Epithelial cell of proximal tubule (primary cell): ENCODE data around the gene RPL32. TPM values are rescaled to one million over a fixed set of nuclear protein-coding genes. Genes with fewer than 3 reads are reported as not detected.

Experiments
- DNase-seq: peaks from one replicate; pipeline ENCODE4 v3.0.0-alpha.2; 2011; ENCODE audit warnings: low read depth
- H3K4me3 ChIP-seq: 2 replicates; pipeline ENCODE4 v1.5.1; 2011; ENCODE audit warnings: low read depth, mild to moderate bottlenecking, low read length
- total RNA-seq: library from RNA; depleted of rRNA; stranded (reverse); fragments of >200 nt; gene quantifications from 2 replicates; pipeline ENCODE4 v1.2.3, GENCODE V29; 2015
- TF ChIP-seq, protein P1 (sequence below): conservative IDR thresholded peaks from 2 replicates; pipeline ENCODE4 v1.5.1; 2012; ENCODE audit warnings: low read depth, mild to moderate bottlenecking, low read length

RPL32 gene
- total RNA-seq, 1 donor from 2014 or later = 1,030 TPM

- no peak for DNase-seq
- TF ChIP-seq, protein P1, sequence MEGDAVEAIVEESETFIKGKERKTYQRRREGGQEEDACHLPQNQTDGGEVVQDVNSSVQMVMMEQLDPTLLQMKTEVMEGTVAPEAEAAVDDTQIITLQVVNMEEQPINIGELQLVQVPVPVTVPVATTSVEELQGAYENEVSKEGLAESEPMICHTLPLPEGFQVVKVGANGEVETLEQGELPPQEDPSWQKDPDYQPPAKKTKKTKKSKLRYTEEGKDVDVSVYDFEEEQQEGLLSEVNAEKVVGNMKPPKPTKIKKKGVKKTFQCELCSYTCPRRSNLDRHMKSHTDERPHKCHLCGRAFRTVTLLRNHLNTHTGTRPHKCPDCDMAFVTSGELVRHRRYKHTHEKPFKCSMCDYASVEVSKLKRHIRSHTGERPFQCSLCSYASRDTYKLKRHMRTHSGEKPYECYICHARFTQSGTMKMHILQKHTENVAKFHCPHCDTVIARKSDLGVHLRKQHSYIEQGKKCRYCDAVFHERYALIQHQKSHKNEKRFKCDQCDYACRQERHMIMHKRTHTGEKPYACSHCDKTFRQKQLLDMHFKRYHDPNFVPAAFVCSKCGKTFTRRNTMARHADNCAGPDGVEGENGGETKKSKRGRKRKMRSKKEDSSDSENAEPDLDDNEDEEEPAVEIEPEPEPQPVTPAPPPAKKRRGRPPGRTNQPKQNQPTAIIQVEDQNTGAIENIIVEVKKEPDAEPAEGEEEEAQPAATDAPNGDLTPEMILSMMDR = no peak
- H3K4me3 ChIP-seq = no peak overlapping the region
Observed at GRCh38 chr3:12812812-12813211, 28.6 kb downstream of the RPL32 start.

DNA sequence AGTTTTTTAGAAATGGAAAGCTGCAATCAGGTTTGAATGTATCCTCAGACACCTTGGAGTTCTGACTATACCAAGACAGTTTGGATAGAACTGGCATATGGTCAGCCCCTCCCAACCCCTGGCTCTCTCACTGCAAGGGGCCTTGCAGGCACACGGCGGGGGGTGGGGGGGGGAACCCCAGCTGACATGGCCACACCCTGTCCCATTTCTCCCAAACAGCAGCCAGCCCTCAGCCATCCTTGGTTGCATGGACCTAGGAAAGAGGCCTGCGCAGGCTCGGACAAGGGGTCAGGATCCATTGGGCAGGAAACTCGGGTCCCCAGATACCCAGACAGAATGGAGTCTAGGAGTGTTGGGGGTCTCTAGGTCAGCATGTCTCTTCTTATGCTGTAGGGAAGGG is 30.4 kb downstream of the RPL32 start:
- no peak overlapping the region for H3K4me3 ChIP-seq
- TF ChIP-seq, protein P1 = no peak
- DNase-seq = no peak

- peak overlapping the region; percentile 59 for H3K4me3 ChIP-seq
- TF ChIP-seq, protein P1 = peak; percentile 74
- peak; percentile 19 for DNase-seq
Observed at GRCh38 chr3:12810013-12810780, 31.2 kb downstream of the RPL32 start.

DNA sequence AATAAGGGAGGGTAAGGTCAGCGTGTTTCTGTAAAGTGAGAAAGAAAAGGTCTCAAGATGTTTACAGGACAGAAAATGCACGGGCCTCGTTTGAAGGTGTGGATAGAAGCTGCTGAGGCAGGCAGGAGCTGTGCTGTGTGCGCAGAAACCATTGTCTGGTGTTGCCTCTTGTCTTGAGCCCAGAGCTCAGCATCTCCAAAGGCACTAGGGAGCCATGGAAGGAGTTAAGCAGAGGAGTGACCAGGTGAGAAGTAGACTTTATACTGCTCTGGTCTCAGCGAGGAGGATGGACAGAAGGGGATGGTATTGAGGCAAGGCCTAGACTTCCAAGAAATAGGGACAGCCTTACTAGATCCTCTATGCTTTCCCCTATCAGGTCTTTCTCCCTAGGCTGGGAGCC is 31.9 kb downstream of the RPL32 start:
- TF ChIP-seq, protein P1 = no peak
- peak overlapping the region; percentile 59 for H3K4me3 ChIP-seq
- no peak for DNase-seq

DNA sequence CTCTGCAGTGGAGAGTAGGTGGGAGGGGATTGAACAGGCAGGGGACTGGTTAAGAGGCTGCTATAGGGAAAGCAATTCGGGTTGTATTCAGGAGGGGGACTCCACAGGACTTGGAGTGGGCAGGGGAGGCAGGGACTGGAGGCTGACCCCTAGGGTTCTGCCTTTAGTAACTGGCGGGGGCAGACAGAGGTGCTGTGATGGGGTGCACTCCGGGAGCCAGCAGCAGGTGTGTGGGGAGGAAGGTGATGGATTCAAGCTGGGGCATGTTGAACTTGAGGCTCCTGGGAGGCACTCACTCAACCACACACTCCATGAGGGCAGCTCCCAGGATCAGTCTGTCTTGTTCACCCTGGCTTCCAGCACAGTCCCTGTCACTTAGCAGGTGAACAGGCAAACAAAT is 32.4 kb downstream of the RPL32 start:
- no peak for DNase-seq
- TF ChIP-seq, protein P1 = no peak
- no peak overlapping the region for H3K4me3 ChIP-seq

DNA sequence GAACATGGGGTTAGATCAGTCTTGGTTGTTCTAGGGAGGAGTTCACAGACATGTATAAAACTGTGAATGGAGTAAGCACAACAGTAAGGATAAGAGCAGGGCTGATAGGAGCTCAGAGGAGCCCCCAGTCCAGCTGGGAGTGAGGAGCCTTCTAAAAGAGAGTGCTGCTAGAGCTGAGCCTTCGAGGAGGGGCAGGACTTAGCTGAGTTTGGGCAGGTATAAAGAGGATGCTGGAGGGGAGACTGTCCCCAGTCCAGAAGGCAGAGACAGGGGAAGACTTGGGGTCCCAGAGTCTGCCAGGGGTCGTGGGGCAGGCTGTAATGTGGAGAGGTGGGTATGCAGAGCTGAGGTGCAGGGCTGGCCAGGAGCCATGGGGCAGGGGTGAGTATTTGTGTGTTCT is 32.8 kb downstream of the RPL32 start:
- no peak overlapping the region for H3K4me3 ChIP-seq
- TF ChIP-seq, protein P1 = no peak

More for the DNA sequence above, 32.8 kb downstream of the RPL32 start:
- no peak for DNase-seq
